VCaP (cell line): ENCODE results near the gene JPH3.

Source experiments
- H3K27ac ChIP-seq: fragments of 450-650 bp; 2 replicates; pipeline ENCODE4 v1.5.1; 2017
- TF ChIP-seq, protein P1 (sequence below): fragments of 450-650 bp; conservative IDR thresholded peaks from 2 replicates; pipeline ENCODE4 v1.5.1; 2017; ENCODE audit warnings: mild to moderate bottlenecking, moderate library complexity

Gene JPH3

DNA sequence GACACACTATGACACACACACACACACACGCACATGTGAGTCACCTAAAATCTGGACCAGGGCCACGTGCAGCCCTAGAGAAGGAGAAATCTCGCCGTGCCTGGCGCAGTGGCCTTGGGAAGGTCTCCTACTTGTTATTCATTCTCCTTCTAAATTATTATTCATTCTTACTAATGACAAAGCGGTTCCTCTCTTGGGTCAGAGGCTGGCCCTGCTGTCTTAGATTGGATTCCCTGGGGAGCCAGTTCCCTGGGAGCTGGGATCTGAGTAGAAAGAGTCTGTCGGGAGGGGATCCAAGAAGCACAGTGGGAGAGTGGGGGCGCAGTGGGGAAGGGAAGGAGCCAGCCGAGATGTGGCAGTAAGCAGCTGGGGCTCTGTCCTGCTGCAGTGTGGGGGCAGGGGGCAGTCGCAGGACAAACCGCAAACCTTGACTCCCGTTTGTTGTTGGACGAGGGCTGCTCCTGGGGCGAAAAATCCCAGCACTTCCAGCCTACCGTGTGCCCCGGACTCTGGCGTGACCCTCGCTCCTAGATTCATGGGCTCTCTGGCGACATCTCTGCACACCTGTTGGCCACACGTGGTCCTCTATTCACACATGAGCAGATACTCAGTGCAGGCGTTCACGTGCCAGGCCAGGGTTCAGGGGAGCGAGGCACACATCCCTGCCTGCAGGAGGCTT is 18.7 kb upstream of the JPH3 start:
- no peak overlapping the region for H3K27ac ChIP-seq
- TF ChIP-seq, protein P1, sequence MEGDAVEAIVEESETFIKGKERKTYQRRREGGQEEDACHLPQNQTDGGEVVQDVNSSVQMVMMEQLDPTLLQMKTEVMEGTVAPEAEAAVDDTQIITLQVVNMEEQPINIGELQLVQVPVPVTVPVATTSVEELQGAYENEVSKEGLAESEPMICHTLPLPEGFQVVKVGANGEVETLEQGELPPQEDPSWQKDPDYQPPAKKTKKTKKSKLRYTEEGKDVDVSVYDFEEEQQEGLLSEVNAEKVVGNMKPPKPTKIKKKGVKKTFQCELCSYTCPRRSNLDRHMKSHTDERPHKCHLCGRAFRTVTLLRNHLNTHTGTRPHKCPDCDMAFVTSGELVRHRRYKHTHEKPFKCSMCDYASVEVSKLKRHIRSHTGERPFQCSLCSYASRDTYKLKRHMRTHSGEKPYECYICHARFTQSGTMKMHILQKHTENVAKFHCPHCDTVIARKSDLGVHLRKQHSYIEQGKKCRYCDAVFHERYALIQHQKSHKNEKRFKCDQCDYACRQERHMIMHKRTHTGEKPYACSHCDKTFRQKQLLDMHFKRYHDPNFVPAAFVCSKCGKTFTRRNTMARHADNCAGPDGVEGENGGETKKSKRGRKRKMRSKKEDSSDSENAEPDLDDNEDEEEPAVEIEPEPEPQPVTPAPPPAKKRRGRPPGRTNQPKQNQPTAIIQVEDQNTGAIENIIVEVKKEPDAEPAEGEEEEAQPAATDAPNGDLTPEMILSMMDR, result no peak

DNA sequence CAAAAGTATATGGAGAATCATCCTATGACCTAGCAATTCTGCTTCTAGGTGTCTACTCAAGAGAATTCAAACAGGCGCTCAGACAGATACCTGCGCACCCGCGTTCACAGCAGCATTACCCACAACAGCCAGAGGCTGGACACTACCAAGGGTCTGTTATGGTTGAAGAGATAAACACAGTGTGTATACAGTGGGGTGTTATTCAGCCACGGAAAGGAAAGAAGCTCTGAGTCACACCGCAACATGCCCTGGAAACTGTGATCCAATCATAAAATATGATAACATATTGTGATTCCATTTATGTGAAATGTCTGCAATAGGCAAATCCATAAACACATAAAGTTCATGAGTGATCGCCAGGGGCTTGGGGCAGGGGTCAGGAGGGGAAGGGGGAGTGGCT is 18.0 kb upstream of the JPH3 start:
- TF ChIP-seq, protein P1, result no peak
- H3K27ac ChIP-seq, result no peak overlapping the region

DNA sequence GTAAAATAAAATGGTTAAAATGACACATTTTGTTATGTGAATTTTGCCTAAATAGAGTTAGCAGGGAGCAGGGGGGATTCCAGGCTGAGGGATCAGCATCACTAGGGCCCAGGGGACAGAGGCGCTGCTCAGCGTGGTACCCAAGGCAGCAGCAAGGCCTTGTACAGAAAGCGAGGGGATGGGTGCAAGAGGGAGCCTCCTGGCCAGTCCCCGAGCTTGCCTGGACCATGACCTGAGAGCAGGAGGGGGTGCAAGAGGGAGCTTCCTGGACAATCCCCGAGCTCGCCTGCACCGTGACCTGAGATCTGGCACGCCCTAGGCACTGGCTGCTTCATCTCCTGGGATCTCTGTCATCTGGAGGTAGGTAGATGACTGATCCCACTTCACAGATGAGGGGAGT is 17.3 kb upstream of the JPH3 start:
- TF ChIP-seq, protein P1, result no peak
- H3K27ac ChIP-seq, result no peak overlapping the region

DNA sequence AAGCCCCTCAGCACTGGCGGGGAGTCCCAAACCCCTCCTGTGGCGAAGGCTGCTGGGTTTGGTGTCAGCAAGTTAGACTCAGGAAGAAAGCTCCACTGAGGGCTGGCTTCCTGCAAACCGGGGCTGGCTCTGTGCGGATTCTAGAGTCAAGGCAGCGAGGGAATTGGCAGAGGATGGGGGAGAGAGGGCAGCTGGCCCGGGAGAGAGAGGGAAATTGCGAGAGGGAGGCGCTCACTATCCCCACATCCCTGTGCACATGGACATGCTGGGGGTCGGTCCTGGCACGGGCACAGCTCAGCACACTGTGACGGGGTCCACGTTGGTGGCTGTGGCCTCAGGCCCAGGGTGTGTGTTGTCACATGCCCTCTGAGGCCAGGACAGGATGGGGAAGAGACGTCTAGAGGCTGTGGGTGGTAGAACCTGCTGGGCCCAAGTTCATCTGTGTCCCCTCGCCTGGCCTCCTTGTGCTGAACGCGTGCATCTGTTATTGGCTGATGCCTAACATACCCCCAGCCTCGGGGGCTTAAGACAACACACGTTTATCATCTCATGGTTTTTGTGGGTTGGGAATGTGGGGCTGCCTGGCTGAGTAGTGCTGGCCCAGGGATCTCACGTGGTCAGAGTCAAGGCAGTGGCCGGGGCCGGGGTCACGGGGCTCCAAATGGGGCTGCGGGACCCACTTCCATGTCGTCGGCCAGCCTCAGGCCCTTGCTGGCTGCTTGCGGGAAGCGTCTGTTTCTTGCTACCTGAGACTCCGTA is 16.7 kb upstream of the JPH3 start:
- H3K27ac ChIP-seq, result no peak overlapping the region
- TF ChIP-seq, protein P1, result no peak

DNA sequence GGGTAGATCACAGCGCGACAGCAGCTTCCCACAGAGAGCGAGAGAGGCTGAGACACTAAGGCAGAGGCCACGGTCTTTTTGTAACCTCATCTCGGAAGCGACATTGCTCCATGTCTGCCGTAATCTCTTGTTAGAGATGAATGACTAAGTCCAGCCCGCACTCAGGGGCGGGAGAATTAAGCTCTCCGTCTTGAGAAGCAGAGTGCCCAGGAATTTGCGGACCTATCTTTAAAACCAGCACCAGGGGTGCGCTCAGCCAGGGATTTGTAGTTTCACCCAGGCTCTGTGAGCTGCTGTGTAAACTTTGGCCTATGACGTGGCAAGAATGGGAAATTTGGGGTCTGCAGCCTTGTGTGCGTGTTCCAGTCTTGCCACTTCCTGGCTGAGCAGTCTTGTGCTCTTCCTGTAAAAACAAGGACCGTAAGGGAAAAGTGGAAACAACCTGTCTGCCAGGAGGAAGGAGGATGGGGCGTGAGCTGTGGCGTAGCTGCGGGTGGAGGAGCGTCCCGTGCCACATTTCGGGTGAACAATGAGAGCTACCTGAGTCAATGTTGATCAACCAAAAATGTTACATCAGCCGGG is 16.0 kb upstream of the JPH3 start:
- H3K27ac ChIP-seq, result no peak overlapping the region
- TF ChIP-seq, protein P1, result no peak

DNA sequence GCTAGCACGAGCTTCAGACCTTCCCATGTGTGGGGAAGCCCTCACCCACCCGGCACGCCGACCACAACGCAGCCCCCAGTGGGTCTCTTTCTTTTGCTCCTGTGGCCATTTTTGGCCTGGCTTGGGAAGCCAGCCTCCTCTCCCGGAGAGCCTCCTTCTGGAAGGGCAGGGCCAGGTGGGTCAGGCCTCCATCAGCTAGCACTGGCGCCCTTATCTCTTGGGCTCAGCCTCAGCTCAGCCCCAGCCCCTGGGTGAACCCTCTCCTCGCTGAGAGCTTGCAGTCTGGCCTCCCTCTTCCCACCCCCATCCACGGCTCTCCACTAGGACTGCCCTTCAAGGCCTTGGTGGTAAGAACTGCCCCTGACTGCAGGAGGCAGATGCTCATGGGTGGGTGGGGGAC is 14.7 kb upstream of the JPH3 start:
- no peak overlapping the region for H3K27ac ChIP-seq
- TF ChIP-seq, protein P1, result no peak

DNA sequence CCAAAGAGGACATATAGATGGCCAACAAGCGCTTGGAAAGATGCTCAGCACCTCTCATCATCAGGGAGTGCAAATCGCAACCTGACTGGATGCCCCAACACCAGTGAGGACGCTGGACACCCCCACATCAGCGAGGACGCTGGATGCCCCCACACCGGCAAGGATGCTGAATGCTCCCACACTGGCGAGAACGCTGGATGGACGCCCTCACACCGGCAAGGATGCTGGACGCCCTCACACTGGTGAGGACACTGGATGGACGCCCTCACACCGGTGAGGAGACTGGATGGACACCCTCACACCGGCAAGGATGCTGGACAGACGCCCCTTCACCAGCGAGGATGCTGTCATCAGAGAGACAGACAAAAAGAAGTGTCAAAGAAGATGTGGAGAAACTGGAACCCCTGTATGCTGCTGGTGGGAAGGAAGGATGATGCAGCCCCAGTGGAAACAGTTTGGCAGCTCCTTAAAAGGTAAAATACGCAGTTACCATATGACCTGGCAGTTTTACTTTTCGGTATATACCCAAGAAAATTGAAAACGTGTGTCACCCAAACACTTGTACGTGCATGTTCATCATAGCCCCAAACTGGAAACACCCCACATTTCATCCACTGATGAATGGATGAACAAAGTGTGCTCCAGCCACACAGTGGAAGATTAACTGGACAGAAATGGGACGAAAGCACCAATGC is 10.1 kb upstream of the JPH3 start:
- TF ChIP-seq, protein P1, result no peak
- no peak overlapping the region for H3K27ac ChIP-seq
